NT2/D1 (cell line): ENCODE data around the gene PFAS.
A peak's percentile ranks its signal among the peaks of the same experiment; 100 is the strongest.

Source experiments
- DNase-seq: peaks from one replicate; pipeline ENCODE4 v3.0.0-alpha.2; 2011; ENCODE audit warnings: low read depth, low spot score
- H3K27me3 ChIP-seq: 2 replicates; pipeline ENCODE4 v1.6.0; 2011; ENCODE audit warnings: mild to moderate bottlenecking; ENCODE audit not compliant: insufficient read length, insufficient read depth
- H3K36me3 ChIP-seq: 2 replicates; pipeline ENCODE4 v1.6.1; 2011; ENCODE audit warnings: mild to moderate bottlenecking, low read length, mixed read lengths; ENCODE audit not compliant: insufficient read depth, insufficient read length
- H3K4me1 ChIP-seq: 2 replicates; pipeline ENCODE4 v1.5.1; 2011; ENCODE audit not compliant: insufficient read depth, insufficient read length
- H3K4me3 ChIP-seq: 2 replicates; pipeline ENCODE4 v1.5.1; 2011; ENCODE audit warnings: low read depth; ENCODE audit not compliant: insufficient read length
- H3K9ac ChIP-seq: 2 replicates; pipeline ENCODE4 v1.6.0; 2011; ENCODE audit warnings: low read depth; ENCODE audit not compliant: insufficient read length
- H3K9me3 ChIP-seq: 2 replicates; pipeline ENCODE4 v1.5.1; 2011; ENCODE audit warnings: mild to moderate bottlenecking, low read length; ENCODE audit not compliant: insufficient read depth
- SUZ12 ChIP-seq: IDR thresholded peaks from 2 replicates; pipeline ENCODE4 v1.6.1; 2011; ENCODE audit not compliant: insufficient read length, insufficient read depth; ENCODE audit errors: extremely low read depth
- YY1 ChIP-seq: IDR thresholded peaks from 2 replicates; pipeline ENCODE4 v1.6.1; 2011; ENCODE audit not compliant: insufficient read length, insufficient read depth
- ZNF274 ChIP-seq: IDR thresholded peaks from 2 replicates; pipeline ENCODE4 v1.6.1; 2011; ENCODE audit warnings: mild to moderate bottlenecking, low read depth, low read length

Gene PFAS, protein sequence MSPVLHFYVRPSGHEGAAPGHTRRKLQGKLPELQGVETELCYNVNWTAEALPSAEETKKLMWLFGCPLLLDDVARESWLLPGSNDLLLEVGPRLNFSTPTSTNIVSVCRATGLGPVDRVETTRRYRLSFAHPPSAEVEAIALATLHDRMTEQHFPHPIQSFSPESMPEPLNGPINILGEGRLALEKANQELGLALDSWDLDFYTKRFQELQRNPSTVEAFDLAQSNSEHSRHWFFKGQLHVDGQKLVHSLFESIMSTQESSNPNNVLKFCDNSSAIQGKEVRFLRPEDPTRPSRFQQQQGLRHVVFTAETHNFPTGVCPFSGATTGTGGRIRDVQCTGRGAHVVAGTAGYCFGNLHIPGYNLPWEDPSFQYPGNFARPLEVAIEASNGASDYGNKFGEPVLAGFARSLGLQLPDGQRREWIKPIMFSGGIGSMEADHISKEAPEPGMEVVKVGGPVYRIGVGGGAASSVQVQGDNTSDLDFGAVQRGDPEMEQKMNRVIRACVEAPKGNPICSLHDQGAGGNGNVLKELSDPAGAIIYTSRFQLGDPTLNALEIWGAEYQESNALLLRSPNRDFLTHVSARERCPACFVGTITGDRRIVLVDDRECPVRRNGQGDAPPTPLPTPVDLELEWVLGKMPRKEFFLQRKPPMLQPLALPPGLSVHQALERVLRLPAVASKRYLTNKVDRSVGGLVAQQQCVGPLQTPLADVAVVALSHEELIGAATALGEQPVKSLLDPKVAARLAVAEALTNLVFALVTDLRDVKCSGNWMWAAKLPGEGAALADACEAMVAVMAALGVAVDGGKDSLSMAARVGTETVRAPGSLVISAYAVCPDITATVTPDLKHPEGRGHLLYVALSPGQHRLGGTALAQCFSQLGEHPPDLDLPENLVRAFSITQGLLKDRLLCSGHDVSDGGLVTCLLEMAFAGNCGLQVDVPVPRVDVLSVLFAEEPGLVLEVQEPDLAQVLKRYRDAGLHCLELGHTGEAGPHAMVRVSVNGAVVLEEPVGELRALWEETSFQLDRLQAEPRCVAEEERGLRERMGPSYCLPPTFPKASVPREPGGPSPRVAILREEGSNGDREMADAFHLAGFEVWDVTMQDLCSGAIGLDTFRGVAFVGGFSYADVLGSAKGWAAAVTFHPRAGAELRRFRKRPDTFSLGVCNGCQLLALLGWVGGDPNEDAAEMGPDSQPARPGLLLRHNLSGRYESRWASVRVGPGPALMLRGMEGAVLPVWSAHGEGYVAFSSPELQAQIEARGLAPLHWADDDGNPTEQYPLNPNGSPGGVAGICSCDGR (N-terminal part only)

GRCh38 chr17:8248751-8249607, at the start of gene PFAS:
TSS of gene PFAS (plus strand) at chr17:8249289. CDS start at chr17:8253938, 4,649 bp downstream.
- Histone ChIP-seq H3K27me3 (no peaks in the 10 kb centered on the region), H3K4me1 (no peaks in the 10 kb centered on the region), H3K9ac (peak within 1 kb of the TSS; percentile 94), H3K9me3 (no peaks in the 10 kb centered on the region; the same call in 1 of the 2 replicates), H3K36me3 (peaks cover 22% of the 10 kb centered on the region), H3K4me3 (peak within 1 kb of the TSS; percentile 93)
- TF ChIP-seq SUZ12 = no peak
- no peak for TF ChIP-seq ZNF274
- no peak for TF ChIP-seq YY1
- DNase-seq = peak; percentile 78

GRCh38 chr17:8204761-8205555, 44.1 kb upstream of the PFAS start:
- no peak overlapping the region for H3K4me3 ChIP-seq
- H3K9me3 ChIP-seq = no peaks in the 10 kb centered on the region
- TF ChIP-seq YY1 = no peak
- TF ChIP-seq ZNF274 = no peak
- no peak for TF ChIP-seq SUZ12
- no peak for DNase-seq
- H3K4me1 ChIP-seq = peaks cover 4% of the 10 kb centered on the region
- no peaks in the 10 kb centered on the region for H3K27me3 ChIP-seq
- H3K9ac ChIP-seq = peak overlapping the region; percentile 10
- peaks cover 71% of the 10 kb centered on the region for H3K36me3 ChIP-seq

DNA sequence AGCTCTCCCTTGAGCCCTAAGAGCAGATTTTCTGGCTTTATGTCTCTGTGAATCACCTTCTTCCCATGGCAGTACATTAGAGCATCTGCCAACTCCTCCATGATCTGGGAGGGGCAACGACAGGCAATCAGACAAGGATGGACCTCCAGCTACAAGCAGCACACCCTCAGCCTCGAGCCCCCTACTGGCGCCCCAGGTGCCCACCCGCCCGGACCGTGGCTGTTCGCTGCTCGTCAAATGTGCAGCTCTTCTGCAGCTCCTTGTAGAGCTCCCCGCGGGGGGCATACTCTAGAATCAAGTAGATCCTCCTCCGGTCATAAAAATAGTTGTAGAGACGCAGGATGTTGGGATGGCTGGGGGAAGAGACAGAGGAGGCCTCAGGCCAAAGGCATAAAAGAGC, 42.6 kb upstream of the PFAS start:
- Histone ChIP-seq H3K9ac (no peak overlapping the region), H3K9me3 (no peaks in the 10 kb centered on the region), H3K4me1 (peaks cover 4% of the 10 kb centered on the region), H3K27me3 (no peaks in the 10 kb centered on the region), H3K4me3 (no peak overlapping the region), H3K36me3 (peaks cover 62% of the 10 kb centered on the region)
- TF ChIP-seq YY1 = no peak
- TF ChIP-seq ZNF274 = no peak
- TF ChIP-seq SUZ12 = no peak
- DNase-seq = no peak

- Histone ChIP-seq H3K27me3 (no peaks in the 10 kb centered on the region), H3K4me1 (peaks cover 6% of the 10 kb centered on the region), H3K9ac (peak within 1 kb of the TSS; percentile 94), H3K36me3 (peaks cover 38% of the 10 kb centered on the region), H3K4me3 (peak within 1 kb of the TSS; percentile 96), H3K9me3 (no peaks in the 10 kb centered on the region)
- TF ChIP-seq YY1 = no peak
- TF ChIP-seq ZNF274 = no peak
- DNase-seq = no peak
These were observed 39.0 kb upstream of the PFAS start, which contains the start of gene AURKB for GRCh38 chr17:8209907-8210760. TSS of gene AURKB (minus strand) at chr17:8210575. CDS start at chr17:8210224, 351 bp downstream.

GRCh38 chr17:8210761-8211458, 38.2 kb upstream of the PFAS start:
- H3K9me3 ChIP-seq = no peaks in the 10 kb centered on the region

More at GRCh38 chr17:8210761-8211458, 38.2 kb upstream of the PFAS start:
- Histone ChIP-seq H3K4me3 (peak overlapping the region; percentile 96), H3K36me3 (peaks cover 30% of the 10 kb centered on the region), H3K4me1 (peaks cover 6% of the 10 kb centered on the region), H3K27me3 (no peaks in the 10 kb centered on the region), H3K9ac (no peak overlapping the region)
- TF ChIP-seq YY1 (no peak), ZNF274 (no peak), SUZ12 (no peak)
- DNase-seq = no peak
